ENCODE results near the gene TSC22D1.

DNA sequence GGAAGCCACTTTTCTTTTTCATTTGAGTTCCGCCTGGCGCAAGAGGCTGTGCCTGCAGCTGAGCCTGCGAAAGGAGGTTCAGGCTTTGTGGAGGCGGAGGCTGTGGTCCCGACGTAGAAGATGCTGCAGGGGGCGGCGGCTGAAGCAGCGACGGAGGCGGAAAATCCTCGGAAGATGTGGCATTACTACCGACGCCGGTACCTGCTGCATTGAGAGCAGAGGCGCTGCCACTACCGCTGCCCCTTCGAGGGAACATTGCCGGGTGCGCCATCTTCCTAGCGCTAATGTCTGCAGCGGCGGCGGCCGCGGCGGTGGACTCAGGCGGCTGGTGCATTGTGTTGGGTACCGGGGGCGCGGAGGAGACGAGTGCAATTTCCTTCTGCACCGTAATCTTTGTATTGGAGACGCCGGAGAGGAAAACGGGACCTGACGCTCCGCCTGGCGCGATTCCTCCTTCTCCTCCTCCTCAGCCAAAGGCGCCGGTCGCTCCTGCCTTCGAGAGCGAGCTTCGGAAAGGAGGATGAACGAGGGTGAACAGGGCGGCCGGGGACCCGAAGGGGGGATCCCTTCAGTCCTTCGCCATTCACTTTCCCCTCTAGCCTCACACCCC lies at the start of gene TSC22D1:
- peak; percentile 33 for TF ChIP-seq POLR2A (IDR thresholded peaks at IDR 0.05)
- TF ChIP-seq CTCF (IDR thresholded peaks at IDR 0.05) = no peak
- no peak for TF ChIP-seq EP300 (IDR thresholded peaks at IDR 0.05; ENCODE audit: low read depth)
- peak in 1 of 3 donors; percentile 30 for TF ChIP-seq POLR2AphosphoS5 (IDR thresholded peaks at IDR 0.05)

Data from transverse colon (tissue), 4 donors.